Inflammatory macrophage treated with lipopolysaccharide for 4 hours (primary cell): Measurements from ENCODE around the gene DNAJA3.

Experiments used
- DNase-seq: peaks from one replicate; pipeline ENCODE4 v3.0.0-alpha.2; 2020

DNAJA3 gene

GRCh38 chr16:4425378-4426020 lies at the start of gene DNAJA3:
Gene DNAJA3 (plus strand): TSS chr16:4425868. CDS start chr16:4425882, 14 bp downstream.
- DNase-seq = peak; percentile 96

- no peak for DNase-seq
Observed at GRCh38 chr16:4376126-4376892, 49.4 kb upstream of the DNAJA3 start.

- DNase-seq = no peak
Observed at GRCh38 chr16:4376893-4377572, 48.6 kb upstream of the DNAJA3 start.

GRCh38 chr16:4377573-4378154 lies 48.0 kb upstream of the DNAJA3 start:
- no peak for DNase-seq

GRCh38 chr16:4378161-4378666 lies 47.5 kb upstream of the DNAJA3 start:
- DNase-seq = no peak

- DNase-seq = no peak
Observed at GRCh38 chr16:4378999-4379690, 46.5 kb upstream of the DNAJA3 start.

GRCh38 chr16:4380119-4381063 lies 45.3 kb upstream of the DNAJA3 start:
- no peak for DNase-seq

- DNase-seq = no peak
Observed at GRCh38 chr16:4381072-4381934, 44.4 kb upstream of the DNAJA3 start.

GRCh38 chr16:4381935-4382794 lies 43.5 kb upstream of the DNAJA3 start:
- DNase-seq = no peak

- DNase-seq = no peak
Observed at GRCh38 chr16:4382795-4383357, 42.8 kb upstream of the DNAJA3 start.

- no peak for DNase-seq
Observed at GRCh38 chr16:4383591-4384444, 41.9 kb upstream of the DNAJA3 start.

GRCh38 chr16:4384509-4384942 lies 41.1 kb upstream of the DNAJA3 start:
- DNase-seq = no peak

- DNase-seq = no peak
Observed at GRCh38 chr16:4385066-4385788, 40.4 kb upstream of the DNAJA3 start.

- DNase-seq = no peak
Observed at GRCh38 chr16:4385789-4386450, 39.7 kb upstream of the DNAJA3 start.

- no peak for DNase-seq
Observed at GRCh38 chr16:4386451-4386805, 39.2 kb upstream of the DNAJA3 start.

GRCh38 chr16:4386951-4387565 lies 38.6 kb upstream of the DNAJA3 start:
- DNase-seq = no peak
